Measurements from ENCODE around the gene U2AF2.

- TF ChIP-seq EP300 (IDR thresholded peaks at IDR 0.05) (no peak), CTCF (IDR thresholded peaks at IDR 0.05) (no peak), POLR2A (IDR thresholded peaks at IDR 0.05) (no peak)
Measured at GRCh38 chr19:55613396-55613795, 41.4 kb upstream of the U2AF2 start.
